Measurements from ENCODE around the gene MOB1B.

The MOB1B gene

DNA sequence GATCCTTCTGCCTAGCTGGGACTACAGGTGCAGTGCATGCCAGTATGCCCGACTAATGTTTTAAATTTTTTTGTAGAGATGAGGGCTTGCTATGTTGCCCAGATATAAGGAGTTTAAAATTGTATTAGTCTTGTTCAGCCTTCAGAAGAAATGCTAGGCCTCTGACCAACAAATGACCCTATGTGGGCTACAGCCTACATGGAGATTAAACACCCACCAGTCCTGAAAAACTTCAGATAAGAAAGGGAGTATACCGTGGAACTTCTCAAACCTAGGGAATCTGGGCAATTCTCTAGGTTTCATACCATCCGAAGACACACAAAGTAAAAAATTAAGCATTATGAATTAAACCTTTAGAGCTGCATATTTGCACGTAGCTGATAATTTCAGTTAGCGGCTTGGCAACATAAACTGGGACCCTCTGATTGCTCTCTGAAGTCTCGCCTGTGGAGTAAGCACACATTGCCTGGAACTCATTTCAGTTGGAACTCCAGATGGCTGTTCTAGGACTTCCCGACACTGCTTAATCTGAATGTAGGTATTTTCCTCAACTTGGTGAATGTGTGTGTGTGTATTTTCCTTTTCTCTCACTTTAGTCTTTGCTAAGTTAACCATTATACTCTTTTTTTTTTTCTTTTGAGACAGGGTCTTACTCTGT is 33.0 kb downstream of the MOB1B start:
- TF ChIP-seq CTCF (IDR thresholded peaks at IDR 0.05; ENCODE audit: low read depth, low read length), result no peak
- DNase-seq (ENCODE audit: low read depth, low spot score), result no peak
- H3K4me3 ChIP-seq (ENCODE audit: low read depth, low read length), result no peak overlapping the region
- in situ Hi-C loops (cut with HindIII; ENCODE audit: low sequenced_read_pairs), result no loop called here

DNA sequence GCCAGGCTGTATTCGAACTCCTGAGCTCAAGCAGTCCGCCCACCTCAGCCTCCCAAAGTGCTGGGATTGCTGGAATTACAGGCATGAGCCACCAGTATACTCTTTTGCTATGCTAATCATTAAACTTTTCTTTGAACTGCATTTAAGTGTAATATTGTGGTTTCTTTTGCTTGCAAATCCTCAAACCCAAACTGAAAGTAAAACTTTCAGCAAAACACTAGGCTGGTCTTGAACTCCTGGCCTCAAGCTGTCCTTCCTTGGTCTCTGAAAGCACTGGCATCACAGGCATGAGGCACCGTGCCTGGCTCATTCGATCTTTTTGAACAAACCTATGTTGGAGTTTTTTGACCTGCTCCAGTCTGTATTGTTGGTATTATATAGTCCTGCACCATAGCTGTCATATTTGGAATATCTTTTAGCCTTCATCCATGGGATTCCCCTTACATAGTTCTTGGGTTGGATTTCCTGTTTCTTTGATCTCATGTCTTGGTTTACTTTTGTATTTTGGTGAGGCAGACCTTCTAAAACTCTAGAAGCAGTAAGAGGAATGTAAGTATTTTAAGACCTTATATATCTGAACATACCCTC is 34.1 kb downstream of the MOB1B start:
- in situ Hi-C loops (cut with HindIII; ENCODE audit: low sequenced_read_pairs), result no loop called here
- DNase-seq (ENCODE audit: low read depth, low spot score), result no peak
- H3K4me3 ChIP-seq (ENCODE audit: low read depth, low read length), result no peak overlapping the region
- TF ChIP-seq CTCF (IDR thresholded peaks at IDR 0.05; ENCODE audit: low read depth, low read length), result no peak

DNA sequence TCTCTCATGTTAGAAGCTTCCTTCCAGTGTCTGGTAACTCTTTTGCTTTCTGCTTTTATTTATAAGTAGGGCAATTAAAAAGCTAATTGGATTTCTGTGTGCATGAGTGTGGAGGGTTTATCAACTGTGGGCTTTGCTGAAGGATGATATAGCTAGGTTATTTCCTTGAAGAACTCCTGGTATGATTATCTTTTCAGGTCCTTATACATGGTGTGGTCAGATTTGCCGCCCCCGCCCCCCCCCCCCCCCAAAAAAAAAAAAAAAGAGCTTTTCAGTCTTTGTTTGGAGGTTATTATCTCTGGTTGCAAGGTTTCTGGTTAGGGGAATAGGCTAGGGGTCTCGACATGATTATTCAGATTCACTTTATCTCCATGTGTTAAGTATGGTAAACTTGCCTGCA is 35.9 kb downstream of the MOB1B start:
- no peak for TF ChIP-seq CTCF (IDR thresholded peaks at IDR 0.05; ENCODE audit: low read depth, low read length)
- H3K4me3 ChIP-seq (ENCODE audit: low read depth, low read length), result no peak overlapping the region
- in situ Hi-C loops (cut with HindIII; ENCODE audit: low sequenced_read_pairs), result no loop called here
- no peak for DNase-seq (ENCODE audit: low read depth, low spot score)

DNA sequence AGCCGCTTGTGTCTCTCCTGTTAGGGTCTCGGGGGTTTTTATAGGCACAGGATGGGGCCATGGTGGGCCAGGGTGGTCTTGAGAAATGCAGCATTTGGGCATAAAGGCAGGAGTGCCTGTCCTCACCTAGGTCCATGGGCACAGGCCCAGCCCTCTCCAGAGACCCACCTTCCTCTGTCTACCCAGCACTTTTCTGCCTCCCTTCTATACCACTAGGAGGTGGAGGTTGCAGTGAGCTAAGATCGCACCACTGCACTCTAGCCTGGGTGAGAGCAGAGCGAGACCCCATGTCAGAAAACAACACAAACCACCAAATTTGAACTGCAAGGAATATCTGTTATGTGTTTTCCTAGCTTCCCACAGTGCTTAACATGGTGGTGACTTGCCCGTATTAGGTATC is 38.0 kb downstream of the MOB1B start:
- in situ Hi-C loops (cut with HindIII; ENCODE audit: low sequenced_read_pairs), result no loop called here
- no peak for DNase-seq (ENCODE audit: low read depth, low spot score)
- H3K4me3 ChIP-seq (ENCODE audit: low read depth, low read length), result no peak overlapping the region
- TF ChIP-seq CTCF (IDR thresholded peaks at IDR 0.05; ENCODE audit: low read depth, low read length), result no peak

DNA sequence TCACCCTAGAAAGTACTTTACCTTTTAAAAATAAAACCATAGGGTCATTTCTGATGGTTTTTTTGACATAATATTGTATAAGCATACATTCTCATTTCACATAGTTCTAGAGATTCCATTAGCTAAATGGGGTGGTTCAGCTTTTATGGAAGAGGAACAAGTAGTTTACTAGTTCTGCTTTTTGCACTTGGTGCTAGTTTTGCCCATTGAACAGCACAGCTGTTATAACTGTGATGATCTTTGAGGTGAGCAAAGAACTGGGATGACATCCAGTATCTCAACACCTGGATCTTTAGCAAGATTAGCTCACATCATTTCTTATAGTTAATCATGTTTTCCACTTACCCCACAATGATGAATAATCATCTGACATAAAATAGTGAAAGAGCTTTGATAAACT is 40.9 kb downstream of the MOB1B start:
- in situ Hi-C loops (cut with HindIII; ENCODE audit: low sequenced_read_pairs), result no loop called here
- H3K4me3 ChIP-seq (ENCODE audit: low read depth, low read length), result no peak overlapping the region
- no peak for DNase-seq (ENCODE audit: low read depth, low spot score)
- TF ChIP-seq CTCF (IDR thresholded peaks at IDR 0.05; ENCODE audit: low read depth, low read length), result no peak

DNA sequence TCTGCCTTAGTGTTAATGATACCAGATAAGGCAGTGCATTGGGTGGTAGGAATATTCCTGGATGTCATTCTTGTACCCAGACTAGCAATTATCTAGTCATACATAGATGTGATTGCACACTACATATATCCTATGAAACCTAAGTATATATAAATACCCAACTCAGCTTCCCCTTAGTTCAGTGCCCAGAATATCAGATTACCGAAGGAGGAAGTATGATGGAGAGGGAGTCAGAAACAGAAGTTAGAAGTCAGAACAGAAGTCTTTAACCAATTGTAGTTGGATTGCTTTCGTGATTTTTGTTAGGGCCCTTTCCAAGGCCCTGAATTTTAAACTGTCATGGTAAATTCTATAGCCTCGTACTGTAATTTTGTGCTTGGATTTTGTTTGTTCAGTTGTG is 42.9 kb downstream of the MOB1B start:
- DNase-seq (ENCODE audit: low read depth, low spot score), result no peak
- in situ Hi-C loops (cut with HindIII; ENCODE audit: low sequenced_read_pairs), result no loop called here
- no peak for TF ChIP-seq CTCF (IDR thresholded peaks at IDR 0.05; ENCODE audit: low read depth, low read length)
- H3K4me3 ChIP-seq (ENCODE audit: low read depth, low read length), result no peak overlapping the region

Measured in astrocyte of the spinal cord (primary cell).